AG04450 (cell line): ENCODE results near the gene WWC2. TPM values are rescaled to one million over a fixed set of nuclear protein-coding genes. Genes with fewer than 3 reads are reported as not detected.

Experiments
- CTCF ChIA-PET: fragments of 300-600, 350-600 bp; formaldehyde crosslinking; extraction: SDS; loops from one replicate; lab custom pipeline; 2022; ENCODE audit warnings: antibody characterized with exemption, inconsistent platforms; lab: Charles Lee
- POLR2A ChIA-PET: fragments of 350-600 bp; formaldehyde crosslinking; extraction: SDS; loops from one replicate; lab custom pipeline; 2021; ENCODE audit warnings: antibody characterized with exemption, inconsistent platforms; lab: Yijun Ruan, JAX
- DNase-seq: peaks from one replicate; pipeline ENCODE4 v3.0.0-alpha.2; 2011; ENCODE audit warnings: low read depth, low spot score
- H3K27ac ChIP-seq: one replicate; pipeline ENCODE4 v1.5.1; 2012; ENCODE audit warnings: low read depth, low read length, control low read depth
- H3K27me3 ChIP-seq: one replicate; pipeline ENCODE4 v1.6.0; 2012; ENCODE audit warnings: low read length; ENCODE audit not compliant: control insufficient read depth, insufficient read depth
- H3K4me3 ChIP-seq: 2 replicates; pipeline ENCODE4 v1.5.1; 2011; ENCODE audit warnings: mild to moderate bottlenecking, low read depth, low read length, control low read depth
- H3K9me3 ChIP-seq: 2 replicates; pipeline ENCODE4 v1.5.1; 2012; ENCODE audit warnings: low read length; ENCODE audit not compliant: control insufficient read depth, insufficient read depth
- CTCF ChIP-seq: IDR thresholded peaks from 2 replicates; pipeline ENCODE4 v1.5.1; 2011; ENCODE audit warnings: low read depth, low read length, control low read depth, inconsistent platforms
- polyA plus RNA-seq: library from polyadenylated mRNA; depleted of rRNA; stranded (reverse); fragments of >200 nt; gene quantifications from 2 replicates; pipeline ENCODE4 v1.2.3, GENCODE V29; 2011

The WWC2 gene
- polyA plus RNA-seq, 1 experiment, result 43.6 TPM

DNA sequence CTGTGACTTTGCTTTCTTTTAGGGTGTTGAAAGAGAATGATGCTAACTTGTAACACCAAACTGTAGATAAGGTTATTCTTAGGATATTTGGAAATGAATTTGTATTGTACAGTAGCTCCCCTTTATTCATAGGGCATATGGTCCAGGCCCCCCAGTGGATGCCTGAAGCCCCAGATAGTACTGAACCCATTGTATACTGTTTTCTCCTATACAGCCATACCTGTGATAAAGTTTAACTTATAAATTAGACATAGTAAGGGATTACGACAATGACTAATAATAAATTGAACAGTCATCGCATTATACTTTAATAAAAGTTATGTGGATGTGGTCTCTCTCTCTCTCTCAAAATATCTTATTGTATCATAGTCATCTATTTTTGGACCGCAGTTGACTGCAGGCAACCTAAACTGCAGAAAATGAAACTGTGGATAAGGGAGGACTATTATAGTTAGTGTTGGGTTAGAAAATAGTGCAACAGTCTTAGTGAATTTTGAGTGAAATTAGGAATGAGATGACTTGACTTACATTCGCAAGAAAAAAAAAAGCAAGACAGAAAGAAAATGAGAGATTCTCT is 115.9 kb downstream of the WWC2 start:
- ChIA-PET POLR2A (interaction anchor here (1.3 kb wide), 1 partner anchor 14 kb away, joined by 4 read pairs; no protein-coding TSS in a partner anchor), CTCF (interaction anchor here (0.5 to 2.2 kb wide), 5 partner anchors 21 to 141 kb away, joined by 3 to 9 read pairs (median 4); no protein-coding TSS in a partner anchor)
- TF ChIP-seq CTCF, result no peak
- H3K27ac ChIP-seq, result no peak overlapping the region
- no peaks in the 10 kb centered on the region for H3K9me3 ChIP-seq
- no peak overlapping the region for H3K4me3 ChIP-seq
- H3K27me3 ChIP-seq, result no peaks in the 10 kb centered on the region
- no peak for DNase-seq

DNA sequence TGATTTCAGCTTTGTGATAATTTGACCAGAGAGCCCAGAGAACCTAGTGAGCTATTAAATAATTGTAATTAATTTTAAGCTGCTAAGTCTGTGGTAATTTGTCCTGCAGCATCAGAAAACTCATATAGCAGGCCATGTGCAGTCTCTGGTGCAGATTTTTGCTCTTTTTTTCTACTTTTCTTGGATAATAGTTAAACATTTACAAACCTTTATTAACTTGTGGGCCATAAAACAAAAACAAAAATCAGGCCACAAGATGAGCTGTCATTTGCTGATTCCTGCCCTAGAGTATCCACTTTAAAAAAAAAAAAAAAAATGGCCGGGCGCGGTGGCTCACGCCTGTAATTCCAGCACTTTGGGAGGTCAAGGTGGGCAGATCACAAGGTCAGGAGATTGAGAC is 121.2 kb downstream of the WWC2 start:
- CTCF ChIA-PET, result no interaction called here
- Histone ChIP-seq H3K4me3 (no peak overlapping the region), H3K27me3 (no peaks in the 10 kb centered on the region), H3K27ac (no peak overlapping the region), H3K9me3 (no peaks in the 10 kb centered on the region)
- POLR2A ChIA-PET, result no interaction called here
- no peak for TF ChIP-seq CTCF
- no peak for DNase-seq

- Histone ChIP-seq H3K27me3 (no peaks in the 10 kb centered on the region), H3K9me3 (no peaks in the 10 kb centered on the region), H3K27ac (no peak overlapping the region), H3K4me3 (no peak overlapping the region)
- no peak for DNase-seq
- TF ChIP-seq CTCF, result no peak
- ChIA-PET POLR2A (no interaction called here), CTCF (no interaction called here)
Observed at GRCh38 chr4:183223053-183223452, 124.0 kb downstream of the WWC2 start.

GRCh38 chr4:183229397-183229796 is 130.3 kb downstream of the WWC2 start:
- TF ChIP-seq CTCF, result no peak
- CTCF ChIA-PET, result interaction anchor here (1.7 to 2.0 kb wide), 2 partner anchors 32 to 156 kb away, joined by 8 read pairs; no protein-coding TSS in a partner anchor
- no peak for DNase-seq
- Histone ChIP-seq H3K9me3 (no peaks in the 10 kb centered on the region), H3K4me3 (no peak overlapping the region), H3K27ac (no peak overlapping the region), H3K27me3 (no peaks in the 10 kb centered on the region)
- POLR2A ChIA-PET, result no interaction called here

- Histone ChIP-seq H3K27me3 (no peaks in the 10 kb centered on the region), H3K4me3 (no peak overlapping the region), H3K9me3 (0 out of 2 replicates have a peak, but pooled peaks cover 3% of the 10 kb centered on the region), H3K27ac (no peak overlapping the region)
- ChIA-PET CTCF (interaction anchor here (1.0 to 5.9 kb wide), 7 partner anchors 10 to 302 kb away, joined by 4 to 46 read pairs (median 5); no protein-coding TSS in a partner anchor), POLR2A (no interaction called here)
- no peak for TF ChIP-seq CTCF
- no peak for DNase-seq
Observed at GRCh38 chr4:183240581-183241321, 141.7 kb downstream of the WWC2 start.
